B cell (primary cell): Measurements from ENCODE around the gene ATP6V1G2. TPM values are rescaled to one million over a fixed set of nuclear protein-coding genes. Genes with fewer than 3 reads are reported as not detected.

Experiments
- ATAC-seq: fragments of 200-7000 bp; cut with Tn5 transposase; one replicate; pipeline ENCODE4 v1.10.0; 2021; ENCODE audit warnings: low read depth, mild to moderate bottlenecking, moderate number of reproducible peaks, moderate library complexity
- CTCF ChIA-PET: fragments of 350-600 bp; sonication (Branson Sonifier 250); formaldehyde crosslinking; loops from one replicate; lab custom pipeline; 2021; ENCODE audit warnings: antibody characterized with exemption, inconsistent platforms; lab: Charles Lee
- POLR2A ChIA-PET: fragments of 350-600 bp; sonication (Branson Sonifier 250); formaldehyde crosslinking; loops from one replicate; lab custom pipeline; 2021; ENCODE audit warnings: antibody characterized with exemption; lab: Charles Lee
- DNase-seq: peaks from one replicate; pipeline ENCODE4 v3.0.0; 2013
- H2AFZ ChIP-seq: 2 replicates; pipeline ENCODE4 v1.6.1; 2012; ENCODE audit warnings: mild to moderate bottlenecking, low read depth, low read length; ENCODE audit not compliant: insufficient read depth, poor library complexity, severe bottlenecking
- H3K27ac ChIP-seq, 2 donors: 1 replicate in 1 of 2; 2 replicates in 1 of 2; pipeline ENCODE4 v1.5.1; 2012 to 2013; ENCODE audit warnings: low read length in 2 of 2, mild to moderate bottlenecking in 2 of 2, moderate library complexity in 1 of 2
- H3K27me3 ChIP-seq, 4 experiments: fragments of 200-600 bp in 1 of 4; sonication (generic) in 1 of 4; replicated peaks in 1 of 4; 1 replicate in 2 of 4; 2 replicates in 2 of 4; pipeline versions ENCODE4 v1.6.1 to v1.7.0; 2013 to 2016; ENCODE audit warnings: low read length in 3 of 4, mild to moderate bottlenecking in 2 of 4, mixed read lengths in 1 of 4, moderate library complexity in 1 of 4; ENCODE audit not compliant: insufficient read depth in 4 of 4, control insufficient read depth in 3 of 4; ENCODE audit errors: control extremely low read depth in 1 of 4
- H3K36me3 ChIP-seq, 2 experiments: replicated peaks in 1 of 2; 1 replicate in 1 of 2; 2 replicates in 1 of 2; pipeline versions ENCODE4 v1.6.1 to v1.7.1; 2013; ENCODE audit warnings: low read length in 1 of 2; ENCODE audit not compliant: insufficient read depth in 2 of 2, control insufficient read depth in 1 of 2; ENCODE audit errors: control extremely low read depth in 1 of 2, extremely low read depth in 1 of 2
- H3K4me1 ChIP-seq, 2 donors: fragments of 200-600 bp in 1 of 2; sonication (generic) in 1 of 2; 1 replicate in 1 of 2; 2 replicates in 1 of 2; pipeline versions ENCODE4 v1.5.1 to v1.6.1; 2013 to 2017; ENCODE audit warnings: low read length in 2 of 2; ENCODE audit not compliant: control insufficient read depth in 2 of 2, insufficient read depth in 2 of 2
- H3K4me2 ChIP-seq: replicated peaks from 2 replicates; pipeline ENCODE3; 2012; ENCODE audit warnings: mild to moderate bottlenecking, low read depth, low read length; ENCODE audit not compliant: poor library complexity, severe bottlenecking
- H3K4me3 ChIP-seq, 5 experiments: fragments of 200-600 bp in 1 of 5; sonication (generic) in 1 of 5; 1 replicate in 3 of 5; 2 replicates in 2 of 5; pipeline versions ENCODE4 v1.5.1 to v1.7.0; 2011 to 2016; ENCODE audit warnings: low read length in 4 of 5, mild to moderate bottlenecking in 4 of 5, low read depth in 2 of 5, control low read depth in 1 of 5, moderate library complexity in 1 of 5; ENCODE audit not compliant: insufficient read depth in 1 of 5; ENCODE audit errors: control extremely low read depth in 1 of 5, extremely low read depth in 1 of 5
- H3K79me2 ChIP-seq: fragments of 200-600 bp; sonication (generic); one replicate; pipeline ENCODE4 v1.6.0; 2016; ENCODE audit warnings: low read length; ENCODE audit not compliant: control insufficient read depth, insufficient read depth
- H3K9ac ChIP-seq: fragments of 200-600 bp; sonication (generic); 2 replicates; pipeline ENCODE4 v1.6.1; 2017; ENCODE audit warnings: mild to moderate bottlenecking, low read length, moderate library complexity
- H3K9me3 ChIP-seq, 3 donors: one replicate each; pipeline versions ENCODE4 v1.6.1 to v1.7.1; 2013; ENCODE audit warnings: low read length in 2 of 3; ENCODE audit not compliant: control insufficient read depth in 2 of 3, insufficient read depth in 1 of 3; ENCODE audit errors: control extremely low read depth in 1 of 3
- H4K20me1 ChIP-seq: 2 replicates; pipeline ENCODE4 v1.6.0; 2012; ENCODE audit warnings: mild to moderate bottlenecking, low read length; ENCODE audit not compliant: insufficient read depth, control insufficient read depth, poor library complexity, severe bottlenecking
- H3K27ac Mint-ChIP-seq: one replicate; pipeline ENCODE4 v1.8.0; 2021; ENCODE audit warnings: mixed read lengths
- H3K27me3 Mint-ChIP-seq: one replicate; pipeline ENCODE4 v1.8.0; 2021; ENCODE audit warnings: mixed read lengths
- H3K4me1 Mint-ChIP-seq: one replicate; pipeline ENCODE4 v1.8.0; 2021; ENCODE audit warnings: mixed read lengths
- H3K4me3 Mint-ChIP-seq: one replicate; pipeline ENCODE4 v1.8.0; 2021; ENCODE audit warnings: mixed read lengths
- H3K9me3 Mint-ChIP-seq: one replicate; pipeline ENCODE4 v1.8.0; 2022; ENCODE audit warnings: mixed read lengths; ENCODE audit not compliant: insufficient read depth
- EZH2 ChIP-seq: IDR thresholded peaks from 2 replicates; pipeline ENCODE4 v1.6.1; 2012; ENCODE audit warnings: borderline replicate concordance, low read depth, mild to moderate bottlenecking, moderate library complexity, low read length; ENCODE audit not compliant: insufficient read depth, poor library complexity, severe bottlenecking
- WGBS: methylation state at CpG from one replicate; pipeline ENCODE4 v1.1.5; 2013; ENCODE audit warnings: missing lambda C conversion rate; ENCODE audit not compliant: insufficient coverage; 5-methylcytosine and 5-hydroxymethylcytosine counted together
- intact Hi-C: fragments of 100-400 bp; cut with micrococcal nuclease; formaldehyde crosslinking; loops from one replicate; pipeline ENCODE4 v1.10.0; 2022
- polyA plus RNA-seq: library from polyadenylated mRNA; depleted of rRNA; stranded (reverse); fragments of >200 nt; gene quantifications from 2 replicates; pipeline ENCODE4 v1.2.3, GENCODE V29; 2012
- total RNA-seq, 2 donors: library from RNA; stranded (reverse); fragments of 120-200 nt in 1 of 2; gene quantifications; 1 replicate in 1 of 2; 2 replicates in 1 of 2; pipeline versions ENCODE4 v1.2.3 to v1.2.4, GENCODE V29; 2013 to 2022
- TF ChIP-seq, protein P1 (sequence below): fragments of 200-600 bp; IDR thresholded peaks from one replicate; pipeline ENCODE4 v1.8.0; 2022; ENCODE audit warnings: antibody characterized with exemption, mild to moderate bottlenecking

ATP6V1G2 gene
- total and polyA plus RNA-seq, 2 donors (not counting 1 experiment from before 2014, with no cell fraction given), result 3.3 to 4.5 TPM

GRCh38 chr6:31577579-31577966 lies 31.2 kb upstream of the ATP6V1G2 start:
- no peaks in the 10 kb centered on the region for H3K9me3 ChIP-seq
- Mint-ChIP-seq H3K4me1 (peaks cover 85% of the 10 kb centered on the region), H3K9me3 (no peaks in the 10 kb centered on the region), H3K4me3 (peak overlapping the region; percentile 89), H3K27me3 (no peaks in the 10 kb centered on the region), H3K27ac (peak overlapping the region; percentile 93)
- H2AFZ ChIP-seq, result no peak overlapping the region
- intact Hi-C loops, result no loop called here
- H3K36me3 ChIP-seq, result peaks cover 2 to 43% of the 10 kb centered on the region in 2 experiments
- peak overlapping the region; percentile 7 to 89 for H3K27ac ChIP-seq
- DNase-seq, result no peak
- peaks cover 66 to 83% of the 10 kb centered on the region in 2 donors for H3K4me1 ChIP-seq
- no peak for ATAC-seq
- H4K20me1 ChIP-seq, result peaks cover 33% of the 10 kb centered on the region
- WGBS, result 88% methylated on average over 1 of the region's 3 CpGs
- POLR2A ChIA-PET, result interaction anchor here (0.5 to 42.6 kb wide), 6 partner anchors 7 to 1050 kb away, joined by 3 to 1450 read pairs (median 10); partner anchors contain the start of genes ATP6V1G2, LST1, LTA and LTB
- peak overlapping the region in 2 of 5 experiments; percentile 74 to 85 for H3K4me3 ChIP-seq
- no peaks in the 10 kb centered on the region for H3K27me3 ChIP-seq
- TF ChIP-seq, protein P1, sequence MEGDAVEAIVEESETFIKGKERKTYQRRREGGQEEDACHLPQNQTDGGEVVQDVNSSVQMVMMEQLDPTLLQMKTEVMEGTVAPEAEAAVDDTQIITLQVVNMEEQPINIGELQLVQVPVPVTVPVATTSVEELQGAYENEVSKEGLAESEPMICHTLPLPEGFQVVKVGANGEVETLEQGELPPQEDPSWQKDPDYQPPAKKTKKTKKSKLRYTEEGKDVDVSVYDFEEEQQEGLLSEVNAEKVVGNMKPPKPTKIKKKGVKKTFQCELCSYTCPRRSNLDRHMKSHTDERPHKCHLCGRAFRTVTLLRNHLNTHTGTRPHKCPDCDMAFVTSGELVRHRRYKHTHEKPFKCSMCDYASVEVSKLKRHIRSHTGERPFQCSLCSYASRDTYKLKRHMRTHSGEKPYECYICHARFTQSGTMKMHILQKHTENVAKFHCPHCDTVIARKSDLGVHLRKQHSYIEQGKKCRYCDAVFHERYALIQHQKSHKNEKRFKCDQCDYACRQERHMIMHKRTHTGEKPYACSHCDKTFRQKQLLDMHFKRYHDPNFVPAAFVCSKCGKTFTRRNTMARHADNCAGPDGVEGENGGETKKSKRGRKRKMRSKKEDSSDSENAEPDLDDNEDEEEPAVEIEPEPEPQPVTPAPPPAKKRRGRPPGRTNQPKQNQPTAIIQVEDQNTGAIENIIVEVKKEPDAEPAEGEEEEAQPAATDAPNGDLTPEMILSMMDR, result no peak
- TF ChIP-seq EZH2, result no peak
- H3K4me2 ChIP-seq, result peak overlapping the region; percentile 88
- CTCF ChIA-PET, result interaction anchor here (1.1 to 35.3 kb wide), 4 partner anchors 18 to 253 kb away, joined by 3 to 2241 read pairs (median 559); partner anchors contain the start of genes ATP6V1G2, LST1, LTA and NCR3
- H3K79me2 ChIP-seq, result peaks cover 93% of the 10 kb centered on the region
- H3K9ac ChIP-seq, result peak overlapping the region; percentile 74
